Measurements from ENCODE around the gene BATF. TPM values are rescaled to one million over a fixed set of nuclear protein-coding genes. Genes with fewer than 3 reads are reported as not detected.

BATF gene
- total and polyA plus RNA-seq, 2 donors from 2014 or later = 1.6 to 3.7 TPM

DNA sequence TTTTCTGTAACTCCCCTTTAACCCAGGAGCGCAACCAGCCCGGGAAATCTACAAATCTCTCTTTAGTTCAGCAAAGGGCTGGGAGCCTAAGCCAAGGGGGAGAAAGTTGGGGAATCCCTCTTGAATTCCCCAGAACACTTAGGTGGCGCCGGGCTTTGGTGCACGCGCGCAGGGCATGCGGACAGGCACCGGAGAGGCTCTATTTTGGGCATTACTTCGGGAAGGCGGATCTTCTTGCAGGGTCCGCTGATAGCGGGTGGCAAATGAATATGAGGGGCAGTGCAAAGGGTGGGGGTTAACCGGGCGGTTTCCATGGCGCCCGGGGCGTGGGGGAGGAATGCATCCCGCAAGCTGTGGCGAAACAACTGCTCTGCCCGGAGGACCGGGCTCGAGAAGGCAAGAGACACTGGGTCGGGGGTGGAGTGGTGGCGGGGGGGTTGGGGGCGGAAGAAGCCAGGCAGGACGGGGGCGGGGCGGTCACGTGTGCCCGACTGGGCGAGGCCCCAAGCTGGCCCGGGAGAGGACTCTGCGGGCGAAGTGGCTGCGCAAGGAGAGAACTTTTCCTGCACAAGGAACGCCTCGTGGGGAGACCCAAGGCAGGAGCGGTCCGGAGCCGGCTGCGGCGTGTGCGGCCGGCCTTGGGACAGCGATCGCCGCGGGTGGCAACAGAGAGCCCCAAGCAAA, 56.0 kb downstream of the BATF start, which contains the start of gene FLVCR2:
FLVCR2 (plus strand) TSS at position 519 of the 684 bp plus-strand sequence. CDS start 353 bp downstream, outside the sequence.
- no peaks in the 10 kb centered on the region for H3K9me3 ChIP-seq (ENCODE audit: control insufficient read depth in 2 of 3, insufficient read depth in 1 of 3, low read length in 3 of 3)
- FAIRE-seq (no peak), DNase-seq (peak; percentile 80 to 95 (median 84))
- intact Hi-C loops (cut with DNase I) = loop anchor here (5.0 kb wide), 1 partner anchor 74 kb away; no protein-coding TSS in a partner anchor
- H3K27me3 ChIP-seq (ENCODE audit: control insufficient read depth, insufficient read depth, low read length) = no peaks in the 10 kb centered on the region
- H3K4me3 ChIP-seq (ENCODE audit: low read length in 3 of 3) = peak within 1 kb of the TSS; percentile 62 to 85 (median 85)
- no peaks in the 10 kb centered on the region for H3K36me3 ChIP-seq (ENCODE audit: control insufficient read depth in 2 of 3, insufficient read depth in 3 of 3, low read length in 3 of 3)
- H3K4me1 ChIP-seq (ENCODE audit: control insufficient read depth in 2 of 3, insufficient read depth in 2 of 3, low read depth in 1 of 3, low read length in 3 of 3) = peaks cover 0 to 10% (median 4%) of the 10 kb centered on the region in 3 donors
- H3K27ac ChIP-seq (ENCODE audit: low read depth in 2 of 2, low read length in 2 of 2) = peak within 1 kb of the TSS; percentile 69 to 84
- TF ChIP-seq, protein P1, sequence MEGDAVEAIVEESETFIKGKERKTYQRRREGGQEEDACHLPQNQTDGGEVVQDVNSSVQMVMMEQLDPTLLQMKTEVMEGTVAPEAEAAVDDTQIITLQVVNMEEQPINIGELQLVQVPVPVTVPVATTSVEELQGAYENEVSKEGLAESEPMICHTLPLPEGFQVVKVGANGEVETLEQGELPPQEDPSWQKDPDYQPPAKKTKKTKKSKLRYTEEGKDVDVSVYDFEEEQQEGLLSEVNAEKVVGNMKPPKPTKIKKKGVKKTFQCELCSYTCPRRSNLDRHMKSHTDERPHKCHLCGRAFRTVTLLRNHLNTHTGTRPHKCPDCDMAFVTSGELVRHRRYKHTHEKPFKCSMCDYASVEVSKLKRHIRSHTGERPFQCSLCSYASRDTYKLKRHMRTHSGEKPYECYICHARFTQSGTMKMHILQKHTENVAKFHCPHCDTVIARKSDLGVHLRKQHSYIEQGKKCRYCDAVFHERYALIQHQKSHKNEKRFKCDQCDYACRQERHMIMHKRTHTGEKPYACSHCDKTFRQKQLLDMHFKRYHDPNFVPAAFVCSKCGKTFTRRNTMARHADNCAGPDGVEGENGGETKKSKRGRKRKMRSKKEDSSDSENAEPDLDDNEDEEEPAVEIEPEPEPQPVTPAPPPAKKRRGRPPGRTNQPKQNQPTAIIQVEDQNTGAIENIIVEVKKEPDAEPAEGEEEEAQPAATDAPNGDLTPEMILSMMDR (IDR thresholded peaks at IDR 0.05; ENCODE audit: borderline replicate concordance, extremely low read depth, insufficient read depth) = no peak
- peak within 1 kb of the TSS; percentile 32 to 83 (median 38) for H3K9ac ChIP-seq (ENCODE audit: low read length in 3 of 3)

DNA sequence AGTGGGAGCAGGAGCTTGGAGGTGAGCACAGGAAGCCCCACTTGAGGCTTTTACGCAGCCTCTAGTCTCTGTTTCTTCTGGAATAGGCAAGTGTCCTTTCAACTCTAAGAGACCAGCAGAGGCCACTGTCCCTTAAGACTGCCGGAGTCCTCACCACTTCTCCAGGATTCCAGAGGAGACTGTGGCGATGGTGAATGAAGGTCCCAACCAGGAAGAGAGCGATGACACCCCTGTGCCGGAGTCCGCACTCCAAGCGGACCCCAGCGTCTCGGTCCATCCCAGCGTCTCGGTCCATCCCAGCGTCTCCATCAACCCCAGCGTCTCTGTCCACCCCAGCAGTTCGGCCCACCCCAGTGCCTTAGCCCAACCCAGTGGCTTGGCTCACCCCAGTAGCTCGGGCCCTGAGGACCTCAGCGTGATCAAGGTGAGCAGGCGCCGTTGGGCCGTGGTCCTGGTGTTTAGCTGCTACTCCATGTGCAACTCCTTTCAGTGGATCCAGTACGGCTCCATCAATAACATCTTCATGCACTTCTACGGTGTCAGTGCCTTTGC, 56.6 kb downstream of the BATF start:
- Histone ChIP-seq H3K9me3 (ENCODE audit: control insufficient read depth in 2 of 3, insufficient read depth in 1 of 3, low read length in 3 of 3) (no peaks in the 10 kb centered on the region), H3K27ac (ENCODE audit: low read depth in 2 of 2, low read length in 2 of 2) (peak overlapping the region; percentile 56 to 69), H3K4me1 (ENCODE audit: control insufficient read depth in 2 of 3, insufficient read depth in 2 of 3, low read depth in 1 of 3, low read length in 3 of 3) (peaks cover 0 to 10% (median 4%) of the 10 kb centered on the region in 3 donors), H3K27me3 (ENCODE audit: control insufficient read depth, insufficient read depth, low read length) (no peaks in the 10 kb centered on the region), H3K4me3 (ENCODE audit: low read length in 3 of 3) (peak overlapping the region; percentile 62 to 85 (median 85)), H3K9ac (ENCODE audit: low read length in 3 of 3) (peak overlapping the region; percentile 32 to 83 (median 38)), H3K36me3 (ENCODE audit: control insufficient read depth in 2 of 3, insufficient read depth in 3 of 3, low read length in 3 of 3) (no peaks in the 10 kb centered on the region)
- intact Hi-C loops (cut with DNase I) = loop anchor here (5.0 kb wide), 1 partner anchor 73 kb away; no protein-coding TSS in a partner anchor
- TF ChIP-seq, protein P1 (IDR thresholded peaks at IDR 0.05; ENCODE audit: borderline replicate concordance, extremely low read depth, insufficient read depth) = peak; percentile 26
- DNase-seq = peak in 4 of 5 donors; percentile 49 to 80 (median 75)
- FAIRE-seq = no peak

DNA sequence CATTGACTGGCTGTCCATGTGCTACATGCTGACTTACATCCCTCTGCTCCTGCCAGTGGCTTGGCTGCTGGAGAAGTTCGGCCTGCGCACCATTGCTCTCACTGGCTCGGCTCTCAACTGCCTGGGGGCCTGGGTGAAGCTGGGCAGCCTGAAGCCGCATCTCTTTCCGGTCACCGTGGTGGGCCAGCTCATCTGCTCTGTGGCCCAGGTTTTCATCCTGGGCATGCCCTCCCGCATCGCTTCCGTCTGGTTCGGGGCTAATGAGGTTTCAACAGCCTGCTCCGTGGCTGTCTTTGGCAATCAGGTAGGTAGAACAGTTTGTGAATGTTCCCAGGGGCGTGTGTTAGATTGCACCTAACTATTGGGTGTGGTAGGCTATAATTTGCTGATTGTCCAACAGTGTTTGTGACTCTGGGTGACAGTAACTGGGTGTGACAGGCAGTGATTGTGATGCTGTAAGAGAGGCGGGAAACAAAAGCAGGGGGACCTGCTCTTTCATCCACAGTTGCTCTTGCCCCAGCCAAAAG, 57.1 kb downstream of the BATF start:
- TF ChIP-seq, protein P1 (IDR thresholded peaks at IDR 0.05; ENCODE audit: borderline replicate concordance, extremely low read depth, insufficient read depth) = no peak
- peak overlapping the region in 2 of 3 donors; percentile 38 to 83 for H3K9ac ChIP-seq (ENCODE audit: low read length in 3 of 3)
- FAIRE-seq = no peak
- peak overlapping the region; percentile 56 to 69 for H3K27ac ChIP-seq (ENCODE audit: low read depth in 2 of 2, low read length in 2 of 2)
- peak in 1 of 5 donors; percentile 48 for DNase-seq
- intact Hi-C loops (cut with DNase I) = loop anchor here (5.0 kb wide), 1 partner anchor 73 kb away; no protein-coding TSS in a partner anchor
- H3K9me3 ChIP-seq (ENCODE audit: control insufficient read depth in 2 of 3, insufficient read depth in 1 of 3, low read length in 3 of 3) = no peaks in the 10 kb centered on the region
- no peaks in the 10 kb centered on the region for H3K27me3 ChIP-seq (ENCODE audit: control insufficient read depth, insufficient read depth, low read length)
- peaks cover 0 to 10% (median 4%) of the 10 kb centered on the region in 3 donors for H3K4me1 ChIP-seq (ENCODE audit: control insufficient read depth in 2 of 3, insufficient read depth in 2 of 3, low read depth in 1 of 3, low read length in 3 of 3)
- H3K36me3 ChIP-seq (ENCODE audit: control insufficient read depth in 2 of 3, insufficient read depth in 3 of 3, low read length in 3 of 3) = no peaks in the 10 kb centered on the region
- H3K4me3 ChIP-seq (ENCODE audit: low read length in 3 of 3) = peak overlapping the region; percentile 45 to 85 (median 85)

Data from kidney (tissue), 14 donors.